IMR-90 (cell line): ENCODE data around the gene TMEM208. TPM values are rescaled to one million over a fixed set of nuclear protein-coding genes. Genes with fewer than 3 reads are reported as not detected.

Source experiments
- ATAC-seq: fragments of 200-7000 bp; cut with Tn5 transposase; 2 replicates; pipeline ENCODE4 v1.9.1; 2020; ENCODE audit warnings: low read depth, mild to moderate bottlenecking, moderate library complexity
- BruUV-seq: library from RNA; stranded (reverse); fragments of 400-500 nt; replicated peaks from 2 replicates; lab custom pipeline; 2021; lab: Mats Ljungman, UMichigan
- CTCF ChIA-PET: fragments of 300-600 bp; formaldehyde crosslinking; extraction: SDS; loops from one replicate; lab custom pipeline; 2021; ENCODE audit warnings: antibody characterized with exemption; lab: Yijun Ruan, JAX
- POLR2A ChIA-PET: fragments of 300-600 bp; sonication (Branson Sonifier 250); formaldehyde crosslinking; loops from one replicate; lab custom pipeline; 2022; ENCODE audit warnings: antibody characterized with exemption; ENCODE audit not compliant: unreplicated experiment; lab: Charles Lee
- DNase-seq: peaks from one replicate; pipeline ENCODE4 v3.0.0; 2013
- H2AFZ ChIP-seq: replicated peaks from 2 replicates; pipeline ENCODE3; 2013; ENCODE audit warnings: low read length, mild to moderate bottlenecking; ENCODE audit not compliant: poor library complexity
- H2AK5ac ChIP-seq: 2 replicates; pipeline ENCODE4 v1.6.1; 2013; ENCODE audit warnings: low read depth, low read length, inconsistent platforms
- H2AK9ac ChIP-seq: replicated peaks from 2 replicates; pipeline ENCODE3; 2013; ENCODE audit warnings: mild to moderate bottlenecking, low read depth, low read length, moderate library complexity; ENCODE audit not compliant: poor library complexity
- H2BK120ac ChIP-seq: 2 replicates; pipeline ENCODE4 v1.6.1; 2013; ENCODE audit warnings: low read depth, low read length, inconsistent platforms
- H2BK15ac ChIP-seq: 3 replicates; pipeline ENCODE4 v1.6.1; 2013; ENCODE audit warnings: low read depth, low read length, inconsistent platforms
- H2BK20ac ChIP-seq: 2 replicates; pipeline ENCODE4 v1.6.1; 2013; ENCODE audit warnings: low read depth, mild to moderate bottlenecking, inconsistent platforms, low read length, moderate library complexity
- H2BK5ac ChIP-seq: 2 replicates; pipeline ENCODE4 v1.6.1; 2013; ENCODE audit warnings: mild to moderate bottlenecking, low read depth, low read length, inconsistent platforms; ENCODE audit not compliant: poor library complexity, severe bottlenecking
- H3K14ac ChIP-seq: replicated peaks from 2 replicates; pipeline ENCODE4 v1.6.1; 2013; ENCODE audit warnings: low read depth, low read length, inconsistent platforms
- H3K18ac ChIP-seq: 2 replicates; pipeline ENCODE4 v1.6.1; 2013; ENCODE audit warnings: low read depth, low read length, control low read depth
- H3K23ac ChIP-seq: 2 replicates; pipeline ENCODE4 v1.6.1; 2013; ENCODE audit warnings: low read depth, low read length, inconsistent platforms
- H3K27ac ChIP-seq: 2 replicates; pipeline ENCODE4 v1.5.1; 2013; ENCODE audit warnings: mild to moderate bottlenecking, control low read depth, low read length; ENCODE audit not compliant: insufficient read depth
- H3K27me3 ChIP-seq: 2 replicates; pipeline ENCODE4 v1.6.1; 2013; ENCODE audit warnings: low read length; ENCODE audit not compliant: control insufficient read depth, insufficient read depth
- H3K36me3 ChIP-seq: 2 replicates; pipeline ENCODE4 v1.6.1; 2013; ENCODE audit warnings: low read length, mixed read lengths; ENCODE audit not compliant: control insufficient read depth, insufficient read depth
- H3K4ac ChIP-seq: 2 replicates; pipeline ENCODE4 v1.6.1; 2013; ENCODE audit warnings: low read depth, low read length, inconsistent platforms
- H3K4me1 ChIP-seq: 2 replicates; pipeline ENCODE4 v1.6.1; 2013; ENCODE audit warnings: low read length, mixed read lengths; ENCODE audit not compliant: control insufficient read depth, insufficient read depth
- H3K4me2 ChIP-seq: 2 replicates; pipeline ENCODE4 v1.6.1; 2013; ENCODE audit warnings: low read depth, mild to moderate bottlenecking, control low read depth, low read length, moderate library complexity
- H3K4me3 ChIP-seq: 2 replicates; pipeline ENCODE4 v1.5.1; 2013; ENCODE audit warnings: low read depth, mild to moderate bottlenecking, control low read depth, low read length, moderate library complexity; ENCODE audit not compliant: insufficient read depth
- H3K56ac ChIP-seq: 2 replicates; pipeline ENCODE4 v1.6.1; 2013; ENCODE audit warnings: low read length, inconsistent platforms; ENCODE audit not compliant: insufficient read depth; ENCODE audit errors: extremely low read depth
- H3K79me1 ChIP-seq, 2 experiments: 2 replicates each; pipeline ENCODE4 v1.6.1; 2013; ENCODE audit warnings: low read length in 2 of 2, inconsistent platforms in 1 of 2, low read depth in 1 of 2
- H3K9ac ChIP-seq: 2 replicates; pipeline ENCODE4 v1.6.1; 2013; ENCODE audit warnings: low read depth, low read length, control low read depth
- H3K9me1 ChIP-seq: 2 replicates; pipeline ENCODE4 v1.6.1; 2013; ENCODE audit warnings: low read length, inconsistent platforms; ENCODE audit not compliant: insufficient read depth
- H3K9me3 ChIP-seq: 2 replicates; pipeline ENCODE4 v1.6.1; 2013; ENCODE audit warnings: low read length; ENCODE audit not compliant: control insufficient read depth, insufficient read depth
- H4K20me1 ChIP-seq: 2 replicates; pipeline ENCODE4 v1.6.1; 2013; ENCODE audit warnings: low read length, inconsistent platforms; ENCODE audit not compliant: insufficient read depth
- H4K5ac ChIP-seq: 2 replicates; pipeline ENCODE4 v1.6.1; 2013; ENCODE audit warnings: mild to moderate bottlenecking, low read depth, low read length, control low read depth
- H4K8ac ChIP-seq, 2 experiments: 2 replicates each; pipeline ENCODE4 v1.6.1; 2013; ENCODE audit warnings: low read depth in 2 of 2, low read length in 2 of 2, control low read depth in 1 of 2, inconsistent platforms in 1 of 2
- H4K91ac ChIP-seq: 2 replicates; pipeline ENCODE4 v1.6.1; 2013; ENCODE audit warnings: low read depth, low read length, inconsistent platforms; ENCODE audit not compliant: insufficient read depth
- CEBPB ChIP-seq: IDR thresholded peaks from 2 replicates; pipeline ENCODE4 v1.6.1; 2012; ENCODE audit warnings: low read depth, low read length, improper control_type of control experiment
- CHD1 ChIP-seq: IDR thresholded peaks from 2 replicates; pipeline ENCODE4 v1.6.1; 2012; ENCODE audit warnings: low read depth, low read length, improper control_type of control experiment
- MAFK ChIP-seq: IDR thresholded peaks from 2 replicates; pipeline ENCODE4 v1.6.1; 2012; ENCODE audit warnings: low read depth, low read length, improper control_type of control experiment
- MAZ ChIP-seq: IDR thresholded peaks from 2 replicates; pipeline ENCODE4 v1.6.1; 2012; ENCODE audit warnings: low read depth, mild to moderate bottlenecking, low read length, improper control_type of control experiment, moderate library complexity, borderline replicate concordance
- POLR2A ChIP-seq: IDR thresholded peaks from 2 replicates; pipeline ENCODE4 v1.6.1; 2012; ENCODE audit warnings: mild to moderate bottlenecking, low read depth, low read length
- RAD21 ChIP-seq: IDR thresholded peaks from 2 replicates; pipeline ENCODE4 v1.6.1; 2012; ENCODE audit warnings: low read length, improper control_type of control experiment
- RFX5 ChIP-seq: IDR thresholded peaks from 2 replicates; pipeline ENCODE4 v1.8.0; 2012; ENCODE audit warnings: low read depth, mild to moderate bottlenecking, low read length, moderate library complexity
- SMC3 ChIP-seq: fragments of 150-350 bp; IDR thresholded peaks from 2 replicates; pipeline ENCODE4 v1.6.1; 2016; ENCODE audit warnings: low read depth, mild to moderate bottlenecking, antibody characterized with exemption, low read length, moderate library complexity
- WGBS, 2 experiments: methylation state at CpG; one replicate each; pipeline versions ENCODE4 v1.1.5 to v1.1.7; 2013; ENCODE audit warnings: missing lambda C conversion rate in 2 of 2; ENCODE audit not compliant: insufficient read length in 1 of 2; ENCODE audit errors: extremely low coverage in 2 of 2; 5-methylcytosine and 5-hydroxymethylcytosine counted together
- dilution Hi-C: fragments of 300-500 bp; cut with HindIII; formaldehyde crosslinking; loops from one replicate; pipeline ENCODE4 v1.14.3; 2018; ENCODE audit warnings: low sequenced_read_pairs; ENCODE audit not compliant: unreplicated experiment
- in situ Hi-C: fragments of 300-500 bp; cut with MboI; formaldehyde crosslinking; loops from 3 replicates; pipeline ENCODE4 v1.14.3; 2019; ENCODE audit warnings: low sequenced_read_pairs, inconsistent platforms, mixed read lengths
- intact Hi-C: fragments of 100-400 bp; cut with micrococcal nuclease; formaldehyde crosslinking; loops from 2 replicates; pipeline ENCODE4 v1.10.0; 2022
- polyA plus RNA-seq, 3 experiments: library from polyadenylated mRNA; depleted of rRNA; stranded (reverse); fragments of >200 nt; gene quantifications; 2 replicates each; pipeline ENCODE4 v1.2.3, GENCODE V29; 2012; ENCODE audit warnings: low replicate concordance in 1 of 3
- total RNA-seq: library from RNA; depleted of rRNA; stranded (reverse); fragments of >200 nt; gene quantifications from 2 replicates; pipeline ENCODE4 v1.2.3, GENCODE V29; 2012
- TF ChIP-seq, protein P1 (sequence below): conservative IDR thresholded peaks from 2 replicates; pipeline ENCODE4 v1.5.1; 2012; ENCODE audit warnings: mild to moderate bottlenecking, low read depth, low read length, improper control_type of control experiment
- TF ChIP-seq, protein P2 (sequence below): fragments of 150-350 bp; IDR thresholded peaks from 2 replicates; pipeline ENCODE4 v1.6.1; 2017; ENCODE audit warnings: mild to moderate bottlenecking, antibody characterized with exemption, low read length, low read depth
- TF ChIP-seq, protein P3 (sequence below): fragments of 150-350 bp; IDR thresholded peaks from 2 replicates; pipeline ENCODE4 v1.6.1; 2016; ENCODE audit warnings: low read depth, mild to moderate bottlenecking, low read length, moderate library complexity, borderline replicate concordance

TMEM208 gene
- total and polyA plus RNA-seq, 2 of the 4 experiments (the other 2 are of a cell fraction): 65.6 to 66.5 TPM

DNA sequence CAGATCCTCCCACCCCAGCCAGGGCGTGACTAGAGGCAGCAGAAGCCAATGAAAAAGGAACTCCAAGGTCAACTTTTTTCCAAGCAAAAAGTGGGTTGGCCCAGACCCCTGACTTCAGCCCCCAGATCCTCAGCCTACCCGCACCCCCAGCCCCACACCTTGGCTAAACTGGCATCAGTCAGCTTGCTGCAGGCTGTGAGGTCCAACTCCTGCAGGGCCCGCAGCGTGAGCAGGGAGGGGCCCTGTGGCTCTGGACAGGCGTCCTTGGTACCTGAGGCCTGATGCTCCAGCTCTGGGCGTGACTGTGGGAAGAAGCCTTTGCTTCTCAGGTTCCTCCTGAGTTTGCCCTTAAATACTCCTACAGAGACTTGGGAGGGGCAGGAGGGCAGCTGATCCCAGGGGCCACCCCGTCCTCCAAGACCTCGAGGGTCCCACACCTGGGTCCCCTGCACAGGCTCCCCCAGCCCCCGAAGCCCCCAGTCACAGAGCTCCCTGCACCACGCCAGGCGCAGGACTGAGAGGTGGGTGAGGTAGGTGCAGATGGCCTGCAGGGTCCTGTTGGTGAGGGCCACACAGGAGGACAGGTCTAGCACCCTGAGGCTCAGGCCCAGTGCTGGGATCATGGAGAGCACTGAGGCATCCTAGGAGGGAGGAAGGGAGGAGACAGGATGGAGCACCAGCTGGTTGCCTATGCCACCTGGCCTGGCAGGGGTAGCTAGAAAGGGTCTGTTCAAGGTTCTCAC, 18.6 kb upstream of the TMEM208 start (continued):
- TF ChIP-seq, protein P1, sequence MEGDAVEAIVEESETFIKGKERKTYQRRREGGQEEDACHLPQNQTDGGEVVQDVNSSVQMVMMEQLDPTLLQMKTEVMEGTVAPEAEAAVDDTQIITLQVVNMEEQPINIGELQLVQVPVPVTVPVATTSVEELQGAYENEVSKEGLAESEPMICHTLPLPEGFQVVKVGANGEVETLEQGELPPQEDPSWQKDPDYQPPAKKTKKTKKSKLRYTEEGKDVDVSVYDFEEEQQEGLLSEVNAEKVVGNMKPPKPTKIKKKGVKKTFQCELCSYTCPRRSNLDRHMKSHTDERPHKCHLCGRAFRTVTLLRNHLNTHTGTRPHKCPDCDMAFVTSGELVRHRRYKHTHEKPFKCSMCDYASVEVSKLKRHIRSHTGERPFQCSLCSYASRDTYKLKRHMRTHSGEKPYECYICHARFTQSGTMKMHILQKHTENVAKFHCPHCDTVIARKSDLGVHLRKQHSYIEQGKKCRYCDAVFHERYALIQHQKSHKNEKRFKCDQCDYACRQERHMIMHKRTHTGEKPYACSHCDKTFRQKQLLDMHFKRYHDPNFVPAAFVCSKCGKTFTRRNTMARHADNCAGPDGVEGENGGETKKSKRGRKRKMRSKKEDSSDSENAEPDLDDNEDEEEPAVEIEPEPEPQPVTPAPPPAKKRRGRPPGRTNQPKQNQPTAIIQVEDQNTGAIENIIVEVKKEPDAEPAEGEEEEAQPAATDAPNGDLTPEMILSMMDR: no peak

DNA sequence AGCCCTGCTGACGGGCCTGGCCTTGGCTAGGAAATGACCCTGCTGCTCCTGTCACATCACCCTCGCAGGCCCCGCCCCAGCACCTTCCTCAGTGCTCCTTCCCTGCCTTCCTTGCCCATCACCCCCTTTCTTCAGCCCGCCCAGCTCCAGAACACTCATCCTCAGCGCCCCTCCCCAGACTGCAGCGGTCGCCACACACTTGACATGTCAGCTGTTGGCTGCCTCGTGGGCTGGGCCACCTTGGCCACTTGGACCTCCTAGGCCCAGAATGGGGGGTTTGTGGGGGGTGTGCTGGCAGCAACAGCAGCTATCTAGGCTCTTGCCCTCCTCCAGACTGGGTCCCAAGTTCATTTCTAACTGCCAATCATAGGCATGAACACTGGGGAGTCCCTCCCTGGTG, 17.4 kb upstream of the TMEM208 start:
- H4K20me1 ChIP-seq: 0 out of 2 replicates have a peak, but pooled peaks cover 6% of the 10 kb centered on the region
- no peak overlapping the region for H3K4me2 ChIP-seq
- H3K9me3 ChIP-seq: no peaks in the 10 kb centered on the region
- no peak overlapping the region for H3K14ac ChIP-seq
- no peak overlapping the region for H4K91ac ChIP-seq
- DNase-seq (no peak), ATAC-seq (no peak)
- H3K4ac ChIP-seq: no peak overlapping the region
- H4K5ac ChIP-seq: no peak overlapping the region
- dilution Hi-C loops: no loop called here
- H3K27ac ChIP-seq: no peak overlapping the region
- H2AK9ac ChIP-seq: no peak overlapping the region
- intact Hi-C loops: no loop called here
- no peak overlapping the region for H2BK120ac ChIP-seq
- H2BK20ac ChIP-seq: no peak overlapping the region
- no peak overlapping the region for H2AK5ac ChIP-seq
- no CpG with 5 or more reads among the region's 8 CpGs for WGBS, 2 experiments
- H3K9me1 ChIP-seq: peaks cover 20% of the 10 kb centered on the region
- H3K79me1 ChIP-seq: peaks cover 0 to 9% of the 10 kb centered on the region in 2 experiments; a peak in 1 of 4 replicates
- no peak overlapping the region for H2AFZ ChIP-seq
- peaks cover 8% of the 10 kb centered on the region for H3K4me1 ChIP-seq
- no peak overlapping the region for H3K18ac ChIP-seq
- H2BK15ac ChIP-seq: no peak overlapping the region
- H3K27me3 ChIP-seq: no peaks in the 10 kb centered on the region
- H3K56ac ChIP-seq: no peak overlapping the region
- no peak overlapping the region for H4K8ac ChIP-seq
- no peak overlapping the region for H2BK5ac ChIP-seq
- no peak overlapping the region for H3K4me3 ChIP-seq
- H3K9ac ChIP-seq: no peak overlapping the region
- in situ Hi-C loops: no loop called here
- BruUV-seq: no TSS peak
- POLR2A ChIA-PET: no interaction called here
- CTCF ChIA-PET: no interaction called here
- no peaks in the 10 kb centered on the region for H3K36me3 ChIP-seq
- no peak overlapping the region for H3K23ac ChIP-seq
- TF ChIP-seq POLR2A (no peak), CEBPB (no peak), CHD1 (no peak), SMC3 (no peak), MAFK (no peak), MAZ (no peak), RFX5 (no peak), RAD21 (no peak)
- TF ChIP-seq, protein P2, sequence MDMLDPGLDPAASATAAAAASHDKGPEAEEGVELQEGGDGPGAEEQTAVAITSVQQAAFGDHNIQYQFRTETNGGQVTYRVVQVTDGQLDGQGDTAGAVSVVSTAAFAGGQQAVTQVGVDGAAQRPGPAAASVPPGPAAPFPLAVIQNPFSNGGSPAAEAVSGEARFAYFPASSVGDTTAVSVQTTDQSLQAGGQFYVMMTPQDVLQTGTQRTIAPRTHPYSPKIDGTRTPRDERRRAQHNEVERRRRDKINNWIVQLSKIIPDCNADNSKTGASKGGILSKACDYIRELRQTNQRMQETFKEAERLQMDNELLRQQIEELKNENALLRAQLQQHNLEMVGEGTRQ: no peak
- TF ChIP-seq, protein P3, sequence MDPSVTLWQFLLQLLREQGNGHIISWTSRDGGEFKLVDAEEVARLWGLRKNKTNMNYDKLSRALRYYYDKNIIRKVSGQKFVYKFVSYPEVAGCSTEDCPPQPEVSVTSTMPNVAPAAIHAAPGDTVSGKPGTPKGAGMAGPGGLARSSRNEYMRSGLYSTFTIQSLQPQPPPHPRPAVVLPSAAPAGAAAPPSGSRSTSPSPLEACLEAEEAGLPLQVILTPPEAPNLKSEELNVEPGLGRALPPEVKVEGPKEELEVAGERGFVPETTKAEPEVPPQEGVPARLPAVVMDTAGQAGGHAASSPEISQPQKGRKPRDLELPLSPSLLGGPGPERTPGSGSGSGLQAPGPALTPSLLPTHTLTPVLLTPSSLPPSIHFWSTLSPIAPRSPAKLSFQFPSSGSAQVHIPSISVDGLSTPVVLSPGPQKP: no peak
